Body of pancreas (tissue), 4 donors: ENCODE results near the gene PIP4P1. TPM values are rescaled to one million over a fixed set of nuclear protein-coding genes. Genes with fewer than 3 reads are reported as not detected.

Experiments
- ATAC-seq: fragments of 150-250 bp; one replicate; pipeline ENCODE4 v1.9.1; 2016
- DNase-seq, 4 donors: peaks; one replicate each; pipeline ENCODE4 v3.0.0-alpha.2; 2019
- H3K27ac ChIP-seq, 4 donors: fragments of 200-600 bp; sonication (generic); 1 replicate in 3 of 4; 2 replicates in 1 of 4; pipeline versions ENCODE4 v1.5.1 to v1.6.1; 2016 to 2019; ENCODE audit warnings: mild to moderate bottlenecking in 1 of 4, mixed read lengths in 1 of 4, moderate library complexity in 1 of 4
- H3K27me3 ChIP-seq, 2 donors: fragments of 200-600 bp; sonication (generic); one replicate each; pipeline ENCODE4 v1.6.0; 2016; ENCODE audit warnings: mild to moderate bottlenecking in 1 of 2
- H3K36me3 ChIP-seq, 2 donors: fragments of 200-600 bp; sonication (generic); replicated peaks in 1 of 2; 2 replicates each; pipeline ENCODE4 v1.5.1; 2016; ENCODE audit warnings: low read depth in 2 of 2; ENCODE audit not compliant: insufficient read depth in 1 of 2
- H3K4me1 ChIP-seq: fragments of 200-600 bp; sonication (generic); one replicate; pipeline ENCODE4 v1.6.0; 2016
- H3K4me3 ChIP-seq, 2 donors: fragments of 200-600 bp; sonication (generic); 1 replicate in 1 of 2; 2 replicates in 1 of 2; pipeline ENCODE4 v1.5.1; 2016 to 2019
- H3K9me3 ChIP-seq, 3 donors: fragments of 200-600 bp; sonication (generic); 1 replicate in 2 of 3; 2 replicates in 1 of 3; pipeline ENCODE4 v1.5.1; 2016
- POLR2A ChIP-seq, 3 donors: fragments of 450-650 bp; IDR thresholded peaks; one replicate each; pipeline ENCODE4 v1.6.1; 2016; ENCODE audit warnings: antibody characterized with exemption in 3 of 3, mild to moderate bottlenecking in 2 of 3
- WGBS, 2 donors: methylation state at CpG; one replicate each; pipeline ENCODE4 v1.1.5; 2017; 5-methylcytosine and 5-hydroxymethylcytosine counted together
- intact Hi-C: fragments of 100-400 bp; cut with DNase I; formaldehyde crosslinking; loops from one replicate; pipeline ENCODE4 v1.15.1; 2023
- total RNA-seq, 2 donors: library from RNA; depleted of rRNA; stranded (reverse); fragments of >200 nt; gene quantifications; one replicate each; pipeline ENCODE4 v1.1.0, GENCODE V29; 2016
- TF ChIP-seq, protein P1 (sequence below), 7 experiments: fragments of 450-650 bp in 4 of 7; fragments of 200-600 bp in 3 of 7; sonication (generic) in 3 of 7; IDR thresholded peaks; one replicate each; pipeline ENCODE4 v1.5.1; 2016 to 2019; ENCODE audit warnings: antibody characterized with exemption in 7 of 7

Gene PIP4P1
- total RNA-seq, 2 donors from 2014 or later: 12.2 to 12.5 TPM

DNA sequence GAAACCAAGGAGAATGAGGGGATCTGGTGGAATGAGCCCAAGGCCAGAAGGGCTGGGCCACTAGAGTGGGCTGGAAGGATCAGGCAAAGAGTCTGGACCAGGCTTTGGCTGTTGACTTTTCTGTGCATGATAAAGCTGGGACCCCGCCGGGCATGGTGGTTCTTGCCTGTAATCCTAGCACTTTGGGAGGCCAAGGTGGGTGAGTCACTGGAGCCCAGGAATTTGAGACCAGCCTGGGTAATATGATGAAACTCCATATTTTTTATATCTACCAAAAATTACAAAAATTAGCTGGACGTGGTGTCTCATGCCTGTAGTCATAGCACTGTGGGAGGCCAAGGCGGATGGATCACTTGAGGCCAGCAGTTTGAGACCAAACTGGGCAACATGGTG, 24.9 kb downstream of the PIP4P1 start:
- 78 to 81% methylated on average over 4 of the region's 4 CpGs for WGBS, 2 donors
- TF ChIP-seq, protein P1, sequence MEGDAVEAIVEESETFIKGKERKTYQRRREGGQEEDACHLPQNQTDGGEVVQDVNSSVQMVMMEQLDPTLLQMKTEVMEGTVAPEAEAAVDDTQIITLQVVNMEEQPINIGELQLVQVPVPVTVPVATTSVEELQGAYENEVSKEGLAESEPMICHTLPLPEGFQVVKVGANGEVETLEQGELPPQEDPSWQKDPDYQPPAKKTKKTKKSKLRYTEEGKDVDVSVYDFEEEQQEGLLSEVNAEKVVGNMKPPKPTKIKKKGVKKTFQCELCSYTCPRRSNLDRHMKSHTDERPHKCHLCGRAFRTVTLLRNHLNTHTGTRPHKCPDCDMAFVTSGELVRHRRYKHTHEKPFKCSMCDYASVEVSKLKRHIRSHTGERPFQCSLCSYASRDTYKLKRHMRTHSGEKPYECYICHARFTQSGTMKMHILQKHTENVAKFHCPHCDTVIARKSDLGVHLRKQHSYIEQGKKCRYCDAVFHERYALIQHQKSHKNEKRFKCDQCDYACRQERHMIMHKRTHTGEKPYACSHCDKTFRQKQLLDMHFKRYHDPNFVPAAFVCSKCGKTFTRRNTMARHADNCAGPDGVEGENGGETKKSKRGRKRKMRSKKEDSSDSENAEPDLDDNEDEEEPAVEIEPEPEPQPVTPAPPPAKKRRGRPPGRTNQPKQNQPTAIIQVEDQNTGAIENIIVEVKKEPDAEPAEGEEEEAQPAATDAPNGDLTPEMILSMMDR (IDR thresholded peaks at IDR 0.05): no peak
- TF ChIP-seq POLR2A (IDR thresholded peaks at IDR 0.05): no peak
- ATAC-seq: no peak

DNA sequence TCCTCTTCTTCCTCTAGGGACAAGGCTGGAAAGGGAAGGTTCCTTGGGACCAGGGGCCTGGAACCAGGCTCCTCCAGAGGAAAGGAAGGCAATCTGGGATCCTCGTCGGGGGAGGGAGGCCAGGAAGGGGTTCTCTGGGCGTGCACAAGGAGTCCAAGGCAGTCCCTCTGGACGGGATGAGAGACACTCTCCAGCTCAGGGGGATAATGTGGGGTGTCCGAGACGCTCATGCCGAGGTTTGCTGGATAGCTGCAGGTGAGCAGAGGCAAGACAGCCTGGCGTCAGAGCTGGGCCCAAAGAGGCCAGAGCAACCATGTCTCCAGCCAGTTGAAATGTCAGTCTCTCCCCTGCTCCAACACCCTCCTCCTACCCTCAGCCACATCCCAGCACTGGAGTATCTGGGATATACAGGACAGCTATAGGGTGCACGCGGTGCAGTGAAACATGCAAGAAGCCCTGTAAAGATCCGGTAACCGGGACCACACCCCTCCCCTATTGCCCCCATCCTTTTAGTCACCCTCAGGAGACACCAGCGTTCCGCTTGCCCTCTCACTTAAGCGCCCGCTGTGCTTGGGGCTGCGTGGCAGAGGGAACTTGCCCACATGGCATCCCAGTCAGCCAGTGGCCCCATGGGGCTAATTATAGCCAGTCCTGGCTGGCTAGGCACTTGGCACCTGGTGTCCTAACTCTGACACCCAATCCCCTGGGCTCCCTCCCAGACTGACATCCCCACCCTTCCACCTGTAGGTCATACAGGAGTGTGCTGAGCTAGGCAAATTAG, 25.5 kb downstream of the PIP4P1 start, which contains the start of gene KLHL33:
TSS of gene KLHL33 (minus strand) at position 585 of the 781 bp plus-strand sequence. CDS start at position 230, 355 bp downstream.
- no peaks in the 10 kb centered on the region for H3K36me3 ChIP-seq
- no peaks in the 10 kb centered on the region for H3K27me3 ChIP-seq
- ATAC-seq: no peak
- H3K4me1 ChIP-seq: no peaks in the 10 kb centered on the region
- no peaks in the 10 kb centered on the region for H3K9me3 ChIP-seq
- TF ChIP-seq POLR2A (IDR thresholded peaks at IDR 0.05): no peak
- TF ChIP-seq, protein P1 (IDR thresholded peaks at IDR 0.05): no peak
- WGBS, 2 donors: 74 to 90% methylated on average over 9 to 17 of the region's 17 CpGs
- DNase-seq: no peak
- intact Hi-C loops: no loop called here
- H3K27ac ChIP-seq: no peak within 1 kb of the TSS
- no peak within 1 kb of the TSS for H3K4me3 ChIP-seq

More for the DNA sequence above, 24.9 kb downstream of the PIP4P1 start:
- Histone ChIP-seq H3K9me3 (no peaks in the 10 kb centered on the region), H3K4me1 (no peaks in the 10 kb centered on the region), H3K27ac (no peak overlapping the region), H3K27me3 (no peaks in the 10 kb centered on the region), H3K36me3 (no peaks in the 10 kb centered on the region), H3K4me3 (no peak overlapping the region)
- DNase-seq: no peak
- intact Hi-C loops: no loop called here

DNA sequence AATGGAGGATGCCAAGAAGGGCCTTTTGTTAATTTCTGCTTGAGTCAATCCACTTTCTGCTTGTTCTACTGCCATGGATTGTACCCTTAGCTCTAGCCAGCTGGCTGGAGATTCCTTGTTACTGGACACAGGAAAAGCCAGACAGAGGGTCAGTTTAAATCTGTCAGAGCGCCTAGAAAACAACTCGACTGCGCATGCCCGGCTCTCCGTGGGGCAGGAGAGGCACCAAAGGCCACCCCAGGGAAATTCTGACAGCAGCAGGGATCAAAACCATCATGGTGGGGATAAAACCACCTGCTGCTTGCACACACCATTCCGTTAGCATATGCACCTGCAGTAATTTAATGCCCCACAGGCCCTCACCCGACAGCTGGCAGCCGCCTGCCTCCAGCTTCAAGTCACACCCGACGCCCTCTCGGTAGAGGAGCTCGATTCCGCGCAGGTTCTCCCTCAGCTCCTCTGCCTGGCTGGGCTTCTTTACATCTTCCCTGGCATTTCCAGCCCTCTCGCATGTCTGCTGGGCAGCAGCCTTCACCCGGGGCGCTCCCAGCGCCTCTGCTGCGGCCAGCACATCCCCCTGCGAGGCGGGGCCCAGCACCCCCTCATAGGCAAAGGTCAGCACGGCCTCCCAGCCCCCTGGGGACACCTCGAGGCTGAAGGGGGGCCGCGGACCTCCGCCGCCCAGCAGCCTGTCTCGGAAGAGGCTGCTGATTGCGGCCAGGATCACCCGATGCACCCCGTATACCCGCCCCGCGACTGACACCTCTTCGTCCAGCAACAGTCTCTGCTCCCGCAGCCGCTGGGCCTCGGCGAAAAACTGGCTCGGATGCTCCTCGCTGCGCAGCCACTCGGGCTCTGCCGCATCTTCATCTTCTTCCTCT, 26.3 kb downstream of the PIP4P1 start:
- intact Hi-C loops: no loop called here
- H3K27ac ChIP-seq: no peak overlapping the region

DNA sequence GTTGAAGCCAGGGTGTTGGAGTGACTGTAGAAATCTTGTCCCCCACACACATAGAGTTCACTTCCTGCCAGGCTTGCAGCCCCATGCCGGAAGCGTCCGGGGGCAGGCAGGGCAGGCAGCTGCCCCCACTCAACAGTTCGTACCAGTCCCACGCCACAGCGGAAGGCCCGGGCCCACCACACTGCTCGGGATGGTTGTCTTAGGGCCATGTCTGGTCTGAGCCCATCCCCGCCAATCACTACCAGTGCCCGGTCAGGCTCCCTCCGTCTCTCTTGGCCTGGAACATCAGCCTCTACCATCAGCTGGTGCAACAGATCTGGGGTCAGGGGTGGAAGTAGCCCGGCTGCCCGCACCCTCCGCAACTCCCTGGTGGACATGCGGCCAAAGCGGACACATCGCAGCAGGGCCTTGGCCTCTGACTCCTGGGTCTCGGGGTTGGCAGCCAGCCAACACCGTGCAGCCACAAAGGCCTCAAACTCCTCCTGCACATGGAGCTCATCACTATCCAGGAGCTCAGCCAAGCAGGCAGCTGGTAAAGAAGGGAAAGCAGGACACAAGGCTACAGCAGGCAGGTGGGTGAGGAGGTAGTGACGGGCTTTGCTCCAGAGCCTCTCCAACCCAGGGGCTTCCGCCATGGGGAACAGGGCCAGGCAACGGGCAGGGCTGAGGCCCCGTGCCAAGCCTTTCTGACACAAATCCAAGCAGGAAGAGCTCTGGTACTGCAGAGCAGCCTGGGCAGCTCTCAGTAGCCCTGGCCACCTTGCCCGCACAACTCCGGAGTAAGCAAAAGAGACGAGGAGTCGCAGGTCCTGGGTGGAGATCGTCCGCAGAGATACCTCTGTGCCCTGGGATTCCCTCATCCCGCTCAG, 31.2 kb downstream of the PIP4P1 start:
- H3K4me1 ChIP-seq: peaks cover 8% of the 10 kb centered on the region
- intact Hi-C loops: no loop called here
- no peak overlapping the region for H3K4me3 ChIP-seq
- H3K27ac ChIP-seq: no peak overlapping the region
- no peaks in the 10 kb centered on the region for H3K27me3 ChIP-seq
- WGBS, 2 donors: 47 to 70% methylated on average over 3 to 30 of the region's 30 CpGs
- no peaks in the 10 kb centered on the region for H3K36me3 ChIP-seq
- ATAC-seq: peak; percentile 48
- DNase-seq: peak; percentile 38 to 75 (median 56)
- H3K9me3 ChIP-seq: no peaks in the 10 kb centered on the region
- TF ChIP-seq, protein P1 (IDR thresholded peaks at IDR 0.05): no peak
- no peak for TF ChIP-seq POLR2A (IDR thresholded peaks at IDR 0.05)

More for the DNA sequence above, 26.3 kb downstream of the PIP4P1 start:
- Histone ChIP-seq H3K9me3 (no peaks in the 10 kb centered on the region), H3K4me3 (no peak overlapping the region), H3K4me1 (peaks cover 8% of the 10 kb centered on the region), H3K27me3 (no peaks in the 10 kb centered on the region), H3K36me3 (no peaks in the 10 kb centered on the region)
- TF ChIP-seq POLR2A (IDR thresholded peaks at IDR 0.05): no peak
- TF ChIP-seq, protein P1 (IDR thresholded peaks at IDR 0.05): no peak
- DNase-seq (peak in 3 of 4 donors; percentile 32 to 40 (median 34)), ATAC-seq (no peak)
- 33 to 48% methylated on average over 9 to 40 of the region's 44 CpGs for WGBS, 2 donors
